Measurements from ENCODE around the gene RPA1. TPM values are rescaled to one million over a fixed set of nuclear protein-coding genes. Genes with fewer than 3 reads are reported as not detected.

The RPA1 gene
- total and polyA plus RNA-seq, 4 donors = 9.2 to 29.5 (median 11.9) TPM

- Histone ChIP-seq H3K27me3 (ENCODE audit: control insufficient read depth in 4 of 4, insufficient read depth in 4 of 4, low read length in 3 of 4) (no peaks in the 10 kb centered on the region), H3K4me1 (ENCODE audit: control insufficient read depth in 4 of 4, insufficient read depth in 4 of 4, low read length in 3 of 4) (no peaks in the 10 kb centered on the region), H3K36me3 (ENCODE audit: control insufficient read depth in 4 of 4, insufficient read depth in 3 of 4, low read depth in 1 of 4, low read length in 3 of 4) (peaks cover 6 to 77% (median 46%) of the 10 kb centered on the region in 4 donors), H3K27ac (ENCODE audit: low read depth in 1 of 2, low read length in 2 of 2) (no peak overlapping the region), H3K9ac (ENCODE audit: low read depth in 1 of 2, low read length in 2 of 2) (no peak overlapping the region), H3K4me3 (ENCODE audit: low read depth in 1 of 3, low read length in 3 of 3) (no peak overlapping the region), H3K9me3 (ENCODE audit: control insufficient read depth in 4 of 4, low read length in 3 of 4) (no peaks in the 10 kb centered on the region)
- DNase-seq (ENCODE audit: low spot score) = no peak
- WGBS = 97% methylated on average over 16 of the region's 16 CpGs
- TF ChIP-seq TAF1 (conservative IDR thresholded peaks at IDR 0.05) = no peak
- TF ChIP-seq MAX (IDR thresholded peaks at IDR 0.05) = no peak
- TF ChIP-seq GABPA (IDR thresholded peaks at IDR 0.05 in 1 of 2, conservative IDR thresholded peaks at IDR 0.05 in 1 of 2) = no peak
- no peak for TF ChIP-seq FOXA1 (IDR thresholded peaks at IDR 0.05)
Measured at GRCh38 chr17:1883536-1883935, 53.7 kb downstream of the RPA1 start.

GRCh38 chr17:1888741-1889140 lies 58.9 kb downstream of the RPA1 start:
- no peak overlapping the region for H3K9ac ChIP-seq (ENCODE audit: low read depth in 1 of 2, low read length in 2 of 2)
- H3K27ac ChIP-seq (ENCODE audit: low read depth in 1 of 2, low read length in 2 of 2) = no peak overlapping the region
- no peaks in the 10 kb centered on the region for H3K4me1 ChIP-seq (ENCODE audit: control insufficient read depth in 4 of 4, insufficient read depth in 4 of 4, low read length in 3 of 4)
- peaks cover 12 to 68% (median 37%) of the 10 kb centered on the region in 4 donors for H3K36me3 ChIP-seq (ENCODE audit: control insufficient read depth in 4 of 4, insufficient read depth in 3 of 4, low read depth in 1 of 4, low read length in 3 of 4)
- H3K9me3 ChIP-seq (ENCODE audit: control insufficient read depth in 4 of 4, low read length in 3 of 4) = no peaks in the 10 kb centered on the region
- DNase-seq (ENCODE audit: low spot score) = no peak
- H3K4me3 ChIP-seq (ENCODE audit: low read depth in 1 of 3, low read length in 3 of 3) = no peak overlapping the region
- no peaks in the 10 kb centered on the region for H3K27me3 ChIP-seq (ENCODE audit: control insufficient read depth in 4 of 4, insufficient read depth in 4 of 4, low read length in 3 of 4)
- no peak for TF ChIP-seq JUND (IDR thresholded peaks at IDR 0.05)
- TF ChIP-seq GABPA (IDR thresholded peaks at IDR 0.05 in 1 of 2, conservative IDR thresholded peaks at IDR 0.05 in 1 of 2) = no peak
- TF ChIP-seq MAX (IDR thresholded peaks at IDR 0.05) = no peak
- no peak for TF ChIP-seq HNF4A (conservative IDR thresholded peaks at IDR 0.05)
- TF ChIP-seq HNF4G (IDR thresholded peaks at IDR 0.05) = no peak
- no peak for TF ChIP-seq NR2F2 (IDR thresholded peaks at IDR 0.05)
- TF ChIP-seq, protein P1, sequence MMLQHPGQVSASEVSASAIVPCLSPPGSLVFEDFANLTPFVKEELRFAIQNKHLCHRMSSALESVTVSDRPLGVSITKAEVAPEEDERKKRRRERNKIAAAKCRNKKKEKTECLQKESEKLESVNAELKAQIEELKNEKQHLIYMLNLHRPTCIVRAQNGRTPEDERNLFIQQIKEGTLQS (IDR thresholded peaks at IDR 0.05) = no peak
- TF ChIP-seq EGR1 (IDR thresholded peaks at IDR 0.05; ENCODE audit: low read depth in 2 of 2) = no peak
- TF ChIP-seq FOXA1 (IDR thresholded peaks at IDR 0.05) = no peak
- no peak for TF ChIP-seq TAF1 (conservative IDR thresholded peaks at IDR 0.05)
- no peak for TF ChIP-seq REST (IDR thresholded peaks at IDR 0.05)
- TF ChIP-seq RXRA (IDR thresholded peaks at IDR 0.05) = no peak
- TF ChIP-seq FOXA2 (IDR thresholded peaks at IDR 0.05) = no peak
- TF ChIP-seq, protein P2, sequence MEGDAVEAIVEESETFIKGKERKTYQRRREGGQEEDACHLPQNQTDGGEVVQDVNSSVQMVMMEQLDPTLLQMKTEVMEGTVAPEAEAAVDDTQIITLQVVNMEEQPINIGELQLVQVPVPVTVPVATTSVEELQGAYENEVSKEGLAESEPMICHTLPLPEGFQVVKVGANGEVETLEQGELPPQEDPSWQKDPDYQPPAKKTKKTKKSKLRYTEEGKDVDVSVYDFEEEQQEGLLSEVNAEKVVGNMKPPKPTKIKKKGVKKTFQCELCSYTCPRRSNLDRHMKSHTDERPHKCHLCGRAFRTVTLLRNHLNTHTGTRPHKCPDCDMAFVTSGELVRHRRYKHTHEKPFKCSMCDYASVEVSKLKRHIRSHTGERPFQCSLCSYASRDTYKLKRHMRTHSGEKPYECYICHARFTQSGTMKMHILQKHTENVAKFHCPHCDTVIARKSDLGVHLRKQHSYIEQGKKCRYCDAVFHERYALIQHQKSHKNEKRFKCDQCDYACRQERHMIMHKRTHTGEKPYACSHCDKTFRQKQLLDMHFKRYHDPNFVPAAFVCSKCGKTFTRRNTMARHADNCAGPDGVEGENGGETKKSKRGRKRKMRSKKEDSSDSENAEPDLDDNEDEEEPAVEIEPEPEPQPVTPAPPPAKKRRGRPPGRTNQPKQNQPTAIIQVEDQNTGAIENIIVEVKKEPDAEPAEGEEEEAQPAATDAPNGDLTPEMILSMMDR (IDR thresholded peaks at IDR 0.05; ENCODE audit: low read depth, low read length, missing input control) = no peak
- no peak for TF ChIP-seq YY1 (IDR thresholded peaks at IDR 0.05)
- TF ChIP-seq RAD21 (IDR thresholded peaks at IDR 0.05) = no peak
- WGBS = 95% methylated on average over 14 of the region's 14 CpGs
